RWPE1 (cell line): ENCODE data around the gene CDK5R2.
"Not testable (repeated sequence)": the region's sequence is repeated elsewhere in the genome, so short reads cannot be mapped to it uniquely, and the experiment has no call there.

ENCODE experiments used
- CTCF ChIA-PET: fragments of 350-600 bp; sonication (Branson Sonifier 250); formaldehyde crosslinking; extraction: SDS; loops from one replicate; lab custom pipeline; 2021; lab: Yijun Ruan, JAX
- POLR2A ChIA-PET: fragments of 400-600 bp; formaldehyde crosslinking; extraction: SDS; loops from one replicate; lab custom pipeline; 2020; ENCODE audit warnings: antibody characterized with exemption; ENCODE audit not compliant: low non-redundant PET; lab: Yijun Ruan, JAX
- DNase-seq: peaks from one replicate; pipeline ENCODE4 v3.0.0; 2012; ENCODE audit warnings: low spot score
- H3K27ac ChIP-seq: fragments of 450-650 bp; 2 replicates; pipeline ENCODE4 v1.5.1; 2017
- TF ChIP-seq, protein P1 (sequence below): fragments of 450-650 bp; conservative IDR thresholded peaks from 2 replicates; pipeline ENCODE4 v1.5.1; 2017; ENCODE audit warnings: low read depth, mild to moderate bottlenecking

CDK5R2 gene

GRCh38 chr2:218927876-218928275 is 31.6 kb upstream of the CDK5R2 start:
- ChIA-PET POLR2A (no interaction called here), CTCF (interaction anchor here (0.6 kb wide), 1 partner anchor 475 kb away, joined by 4 read pairs; no protein-coding TSS in a partner anchor)
- TF ChIP-seq, protein P1, sequence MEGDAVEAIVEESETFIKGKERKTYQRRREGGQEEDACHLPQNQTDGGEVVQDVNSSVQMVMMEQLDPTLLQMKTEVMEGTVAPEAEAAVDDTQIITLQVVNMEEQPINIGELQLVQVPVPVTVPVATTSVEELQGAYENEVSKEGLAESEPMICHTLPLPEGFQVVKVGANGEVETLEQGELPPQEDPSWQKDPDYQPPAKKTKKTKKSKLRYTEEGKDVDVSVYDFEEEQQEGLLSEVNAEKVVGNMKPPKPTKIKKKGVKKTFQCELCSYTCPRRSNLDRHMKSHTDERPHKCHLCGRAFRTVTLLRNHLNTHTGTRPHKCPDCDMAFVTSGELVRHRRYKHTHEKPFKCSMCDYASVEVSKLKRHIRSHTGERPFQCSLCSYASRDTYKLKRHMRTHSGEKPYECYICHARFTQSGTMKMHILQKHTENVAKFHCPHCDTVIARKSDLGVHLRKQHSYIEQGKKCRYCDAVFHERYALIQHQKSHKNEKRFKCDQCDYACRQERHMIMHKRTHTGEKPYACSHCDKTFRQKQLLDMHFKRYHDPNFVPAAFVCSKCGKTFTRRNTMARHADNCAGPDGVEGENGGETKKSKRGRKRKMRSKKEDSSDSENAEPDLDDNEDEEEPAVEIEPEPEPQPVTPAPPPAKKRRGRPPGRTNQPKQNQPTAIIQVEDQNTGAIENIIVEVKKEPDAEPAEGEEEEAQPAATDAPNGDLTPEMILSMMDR = no peak
- no peak overlapping the region for H3K27ac ChIP-seq
- DNase-seq = no peak

DNA sequence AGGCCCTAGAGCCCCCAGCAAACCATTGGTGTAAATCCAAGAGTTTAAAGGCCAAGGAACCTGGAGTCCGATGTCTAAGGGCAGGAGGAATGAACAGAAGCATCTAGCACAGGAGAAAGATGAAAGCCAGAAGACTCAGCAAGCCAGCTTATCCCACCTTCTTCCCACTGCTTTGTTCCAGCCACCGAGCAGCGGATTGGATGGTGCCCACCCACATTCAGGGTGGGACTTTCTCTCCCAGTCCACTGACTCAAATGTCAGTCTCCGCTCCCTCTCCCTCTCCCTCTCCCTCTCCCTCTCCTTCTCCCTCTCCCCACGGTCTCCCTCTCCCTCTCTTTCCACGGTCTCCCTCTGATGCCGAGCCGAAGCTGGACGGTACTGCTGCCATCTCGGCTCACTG is 29.0 kb upstream of the CDK5R2 start:
- CTCF ChIA-PET = interaction anchor here (1.0 kb wide), 1 partner anchor 229 kb away, joined by 3 read pairs; no protein-coding TSS in a partner anchor
- POLR2A ChIA-PET, DNase-seq, H3K27ac ChIP-seq: not testable (repeated sequence)

GRCh38 chr2:218931751-218932150 is 27.7 kb upstream of the CDK5R2 start:
- H3K27ac ChIP-seq, CTCF ChIA-PET, DNase-seq, POLR2A ChIA-PET: not testable (repeated sequence)

GRCh38 chr2:218944759-218945404 is 14.6 kb upstream of the CDK5R2 start:
- POLR2A ChIA-PET = no interaction called here

GRCh38 chr2:218946621-218947020 is 12.8 kb upstream of the CDK5R2 start:
- TF ChIP-seq, protein P1 = no peak
- DNase-seq = no peak
- POLR2A ChIA-PET = no interaction called here
- CTCF ChIA-PET = no interaction called here
- no peak overlapping the region for H3K27ac ChIP-seq

More at GRCh38 chr2:218944759-218945404, 14.6 kb upstream of the CDK5R2 start:
- H3K27ac ChIP-seq = no peak overlapping the region
- CTCF ChIA-PET = interaction anchor here (0.7 kb wide), 1 partner anchor 35 kb away, joined by 5 read pairs; no protein-coding TSS in a partner anchor
- TF ChIP-seq, protein P1 = no peak
- no peak for DNase-seq

DNA sequence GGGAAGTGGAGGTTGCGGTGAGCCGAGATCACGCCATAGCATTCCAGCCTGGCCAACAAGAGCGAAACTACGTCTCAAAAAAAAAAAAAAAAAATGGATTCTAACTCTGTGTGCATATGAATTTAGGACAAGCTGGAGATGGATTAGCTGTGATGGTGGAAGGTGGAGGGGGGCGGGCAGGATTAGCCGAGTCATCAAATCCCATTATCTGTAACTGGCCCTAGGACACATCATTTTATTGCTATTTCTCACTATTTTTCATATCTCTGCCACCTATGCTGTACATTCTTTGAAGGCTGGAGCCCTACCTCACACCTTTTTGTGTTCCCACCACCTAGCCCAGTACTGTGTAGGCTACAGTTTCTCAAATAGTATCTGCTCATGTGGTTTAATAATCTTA is 7.3 kb upstream of the CDK5R2 start:
- DNase-seq = no peak
- H3K27ac ChIP-seq = no peak overlapping the region
- ChIA-PET POLR2A (no interaction called here), CTCF (interaction anchor here (0.6 kb wide), 1 partner anchor 255 kb away, joined by 4 read pairs; no protein-coding TSS in a partner anchor)
- TF ChIP-seq, protein P1 = no peak

DNA sequence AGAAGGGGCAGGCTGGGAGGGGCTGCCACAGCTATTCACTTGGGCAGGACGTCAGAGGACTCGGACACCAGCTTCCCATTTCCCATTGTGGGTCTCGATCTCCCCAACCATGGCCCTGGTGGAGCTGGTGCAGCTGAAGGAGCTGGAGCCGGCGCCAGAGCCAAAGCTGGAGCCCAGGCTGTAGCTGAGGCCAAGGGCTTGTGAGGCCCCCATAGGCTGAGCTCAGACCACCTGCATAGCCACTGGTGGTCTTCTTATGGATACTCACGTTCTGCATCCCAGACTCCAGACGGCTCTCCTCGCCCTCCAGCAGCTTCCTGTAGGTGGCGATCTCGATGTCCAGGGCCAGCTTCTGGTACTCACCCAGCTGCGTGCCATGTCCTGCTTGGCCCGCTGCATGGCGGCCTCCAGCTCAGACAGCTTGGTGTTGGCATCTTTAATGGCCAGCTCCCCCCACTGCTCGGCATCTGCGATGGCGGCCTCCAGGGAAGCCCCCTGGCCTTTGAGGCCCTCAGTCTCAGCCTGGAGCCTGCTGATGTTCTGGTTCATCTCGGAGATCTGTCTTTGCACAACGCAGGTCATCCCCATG is 6.0 kb upstream of the CDK5R2 start:
- POLR2A ChIA-PET = no interaction called here
- no peak for DNase-seq
- CTCF ChIA-PET = interaction anchor here (1.0 kb wide), 2 partner anchors 27 to 77 kb away, joined by 4 read pairs; no protein-coding TSS in a partner anchor
- TF ChIP-seq, protein P1 = no peak
- no peak overlapping the region for H3K27ac ChIP-seq
